SK-N-SH (cell line): ENCODE data around the gene KCNE3. TPM values are rescaled to one million over a fixed set of nuclear protein-coding genes. Genes with fewer than 3 reads are reported as not detected.

Source experiments
- CTCF ChIA-PET: fragments of 300-600, 350-600 bp; formaldehyde crosslinking; extraction: SDS; loops from one replicate; lab custom pipeline; 2021; lab: Yijun Ruan, JAX
- POLR2A ChIA-PET: fragments of 350-600 bp; sonication (Branson Sonifier 250); formaldehyde crosslinking; extraction: SDS; loops from one replicate; lab custom pipeline; 2020; ENCODE audit warnings: antibody characterized with exemption, inconsistent platforms; lab: Yijun Ruan, JAX
- DNase-seq: peaks from one replicate; pipeline ENCODE4 v3.0.0; 2012
- H2AFZ ChIP-seq: fragments of 200-600 bp; sonication (generic); 2 replicates; pipeline ENCODE4 v1.8.1; 2016; ENCODE audit warnings: antibody characterized with exemption, mild to moderate bottlenecking, low read depth
- H3F3A ChIP-seq: fragments of 200-600 bp; sonication (generic); replicated peaks from 2 replicates; pipeline ENCODE3; 2016; ENCODE audit warnings: antibody characterized with exemption, mild to moderate bottlenecking; ENCODE audit not compliant: insufficient read depth
- H3K27ac ChIP-seq, 2 experiments: fragments of 200-500 bp in 1 of 2; fragments of 200-600 bp in 1 of 2; sonication (Bioruptor generic) in 1 of 2; sonication (generic), shearing (Covaris generic) in 1 of 2; 2 replicates each; pipeline versions ENCODE4 v1.5.1 to v1.6.1; 2014 to 2016; ENCODE audit warnings: low read depth in 2 of 2, inconsistent platforms in 1 of 2, low read length in 1 of 2, mild to moderate bottlenecking in 1 of 2, mixed read lengths in 1 of 2
- H3K27me3 ChIP-seq: fragments of 200-600 bp; sonication (generic), shearing (Covaris generic); 2 replicates; pipeline ENCODE4 v1.6.1; 2016; ENCODE audit warnings: mixed run types; ENCODE audit not compliant: insufficient read depth
- H3K36me3 ChIP-seq, 2 experiments: fragments of 200-500 bp in 1 of 2; fragments of 200-600 bp in 1 of 2; sonication (Bioruptor generic) in 1 of 2; sonication (generic) in 1 of 2; replicated peaks in 1 of 2; 2 replicates each; pipeline versions ENCODE3 to v1.5.1; 2014 to 2016; ENCODE audit warnings: low read length in 1 of 2, mild to moderate bottlenecking in 1 of 2; ENCODE audit not compliant: insufficient read depth in 2 of 2, control insufficient read depth in 1 of 2
- H3K4me1 ChIP-seq, 2 experiments: fragments of 200-500 bp in 1 of 2; fragments of 200-600 bp in 1 of 2; sonication (Bioruptor generic) in 1 of 2; sonication (generic), shearing (Covaris generic) in 1 of 2; 2 replicates each; pipeline versions ENCODE4 v1.5.1 to v1.6.1; 2014 to 2016; ENCODE audit warnings: low read depth in 1 of 2, low read length in 1 of 2, mixed run types in 1 of 2; ENCODE audit not compliant: insufficient read depth in 2 of 2, control insufficient read depth in 1 of 2
- H3K4me2 ChIP-seq: fragments of 200-600 bp; sonication (generic), shearing (Covaris generic); 2 replicates; pipeline ENCODE4 v1.6.1; 2017; ENCODE audit warnings: mixed run types
- H3K4me3 ChIP-seq, 2 experiments: fragments of 200-500 bp in 1 of 2; fragments of 200-600 bp in 1 of 2; sonication (Bioruptor generic) in 1 of 2; sonication (generic), shearing (Covaris generic) in 1 of 2; 2 replicates each; pipeline versions ENCODE4 v1.5.1 to v1.8.1; 2014 to 2016; ENCODE audit warnings: low read depth in 2 of 2, inconsistent platforms in 1 of 2, low read length in 1 of 2, mild to moderate bottlenecking in 1 of 2, mixed read lengths in 1 of 2, moderate library complexity in 1 of 2
- H3K79me2 ChIP-seq: fragments of 200-600 bp; sonication (generic); 2 replicates; pipeline ENCODE4 v1.8.1; 2017; ENCODE audit warnings: mild to moderate bottlenecking; ENCODE audit not compliant: insufficient read depth
- H3K9ac ChIP-seq: fragments of 200-600 bp; sonication (generic); 2 replicates; pipeline ENCODE4 v1.6.1; 2017; ENCODE audit warnings: mixed run types
- H3K9me2 ChIP-seq: fragments of 200-600 bp; sonication (generic); 2 replicates; pipeline ENCODE4 v1.6.1; 2017; ENCODE audit warnings: mixed run types
- H3K9me3 ChIP-seq: fragments of 200-600 bp; sonication (generic); 2 replicates; pipeline ENCODE4 v1.6.1; 2017; ENCODE audit warnings: mixed run types, mild to moderate bottlenecking, moderate library complexity
- H4K20me1 ChIP-seq: fragments of 200-600 bp; sonication (generic); 2 replicates; pipeline ENCODE4 v1.6.1; 2017; ENCODE audit warnings: mild to moderate bottlenecking, mixed run types; ENCODE audit not compliant: insufficient read depth
- CHD2 ChIP-seq: fragments of 150-350 bp; IDR thresholded peaks from 2 replicates; pipeline ENCODE4 v1.6.1; 2018; ENCODE audit warnings: low read length; ENCODE audit not compliant: partially characterized antibody
- ELF1 ChIP-seq: IDR thresholded peaks from 2 replicates; pipeline ENCODE4 v1.4.0; 2012
- EP300 ChIP-seq, 2 experiments: IDR thresholded peaks; 2 replicates each; pipeline versions ENCODE4 v1.4.0 to v1.6.1; 2012; ENCODE audit warnings: borderline replicate concordance in 1 of 2, low read depth in 1 of 2, low read length in 1 of 2
- FOSL2 ChIP-seq: IDR thresholded peaks from 2 replicates; pipeline ENCODE4 v1.4.0; 2012; ENCODE audit warnings: low read depth, mild to moderate bottlenecking, moderate library complexity, borderline replicate concordance
- FOXM1 ChIP-seq: IDR thresholded peaks from 2 replicates; pipeline ENCODE4 v1.4.0; 2012; ENCODE audit warnings: low read depth, mild to moderate bottlenecking
- GABPA ChIP-seq: IDR thresholded peaks from 2 replicates; pipeline ENCODE4 v1.4.0; 2012; ENCODE audit warnings: low read depth, mild to moderate bottlenecking
- JUND ChIP-seq: IDR thresholded peaks from 2 replicates; pipeline ENCODE4 v1.4.0; 2012
- MXI1 ChIP-seq: IDR thresholded peaks from 2 replicates; pipeline ENCODE4 v1.6.1; 2012; ENCODE audit warnings: mild to moderate bottlenecking, low read depth, low read length, improper control_type of control experiment
- NFIC ChIP-seq: IDR thresholded peaks from 2 replicates; pipeline ENCODE4 v1.4.0; 2012; ENCODE audit warnings: borderline replicate concordance
- POLR2AphosphoS5 ChIP-seq: IDR thresholded peaks from 2 replicates; pipeline ENCODE4 v1.6.1; 2012; ENCODE audit warnings: low read depth, low read length
- RAD21 ChIP-seq: IDR thresholded peaks from 2 replicates; pipeline ENCODE4 v1.6.1; 2012; ENCODE audit warnings: mild to moderate bottlenecking, low read length
- RXRA ChIP-seq: IDR thresholded peaks from 2 replicates; pipeline ENCODE4 v1.4.0; 2012; ENCODE audit warnings: low read depth, mild to moderate bottlenecking, borderline replicate concordance
- SMC3 ChIP-seq: IDR thresholded peaks from 2 replicates; pipeline ENCODE4 v1.6.1; 2012; ENCODE audit warnings: low read depth, low read length, improper control_type of control experiment
- TAF1 ChIP-seq: IDR thresholded peaks from 2 replicates; pipeline ENCODE4 v1.6.1; 2012; ENCODE audit warnings: low read depth, mild to moderate bottlenecking, low read length, moderate library complexity, borderline replicate concordance
- TEAD4 ChIP-seq: IDR thresholded peaks from 2 replicates; pipeline ENCODE4 v1.4.0; 2012; ENCODE audit warnings: mild to moderate bottlenecking, borderline replicate concordance; ENCODE audit not compliant: insufficient read depth
- YY1 ChIP-seq: IDR thresholded peaks from 2 replicates; pipeline ENCODE4 v1.4.0; 2012; ENCODE audit warnings: low read depth, mild to moderate bottlenecking
- WGBS: methylation state at CpG from one replicate; pipeline ENCODE4 v1.1.6; 2017; ENCODE audit warnings: low lambda C conversion rate; 5-methylcytosine and 5-hydroxymethylcytosine counted together
- polyA plus RNA-seq, 3 experiments: library from polyadenylated mRNA; depleted of rRNA; stranded (reverse); fragments of >200 nt; gene quantifications; 2 replicates each; pipeline ENCODE4 v1.2.3, GENCODE V29; 2012
- TF ChIP-seq, protein P1 (sequence below): IDR thresholded peaks from 2 replicates; pipeline ENCODE4 v1.4.0; 2012; ENCODE audit warnings: low read depth, borderline replicate concordance
- TF ChIP-seq, protein P2 (sequence below): IDR thresholded peaks from 2 replicates; pipeline ENCODE4 v1.6.1; 2012; ENCODE audit warnings: mild to moderate bottlenecking, low read depth, low read length, moderate library complexity
- TF ChIP-seq, protein P3 (sequence below): fragments of 200-600 bp; sonication (generic); IDR thresholded peaks from 2 replicates; pipeline ENCODE4 v1.6.1; 2017; ENCODE audit warnings: antibody characterized with exemption, mild to moderate bottlenecking, moderate library complexity
- TF ChIP-seq, protein P4 (sequence below): IDR thresholded peaks from 2 replicates; pipeline ENCODE4 v1.4.0; 2012; ENCODE audit warnings: low read depth
- TF ChIP-seq, protein P5 (sequence below): IDR thresholded peaks from 2 replicates; pipeline ENCODE4; 2012

KCNE3 gene
- polyA plus RNA-seq, 1 of the 3 experiments (the other 2 are of a cell fraction), result not detected

DNA sequence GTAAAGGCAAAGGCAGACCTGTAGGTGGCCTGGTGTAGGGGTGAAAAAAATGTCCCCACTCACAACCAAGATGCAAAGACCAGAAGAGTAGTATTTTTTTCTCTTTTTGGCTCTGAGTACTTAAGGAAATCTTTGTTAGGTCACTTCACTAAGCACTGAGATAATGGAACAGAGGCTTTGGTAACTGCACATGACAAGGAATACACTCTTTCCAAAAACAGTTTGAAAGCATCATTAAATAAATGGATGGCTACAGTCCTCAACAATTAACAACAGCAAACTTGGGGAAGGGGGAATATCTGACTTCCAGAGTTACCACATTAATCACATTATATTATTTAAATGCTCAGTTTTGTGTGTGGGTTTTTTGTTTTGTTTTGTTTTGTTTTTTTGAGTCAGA lies 42.2 kb downstream of the KCNE3 start:
- no peaks in the 10 kb centered on the region for H3K27me3 ChIP-seq
- H4K20me1 ChIP-seq, result no peaks in the 10 kb centered on the region
- TF ChIP-seq, protein P1, sequence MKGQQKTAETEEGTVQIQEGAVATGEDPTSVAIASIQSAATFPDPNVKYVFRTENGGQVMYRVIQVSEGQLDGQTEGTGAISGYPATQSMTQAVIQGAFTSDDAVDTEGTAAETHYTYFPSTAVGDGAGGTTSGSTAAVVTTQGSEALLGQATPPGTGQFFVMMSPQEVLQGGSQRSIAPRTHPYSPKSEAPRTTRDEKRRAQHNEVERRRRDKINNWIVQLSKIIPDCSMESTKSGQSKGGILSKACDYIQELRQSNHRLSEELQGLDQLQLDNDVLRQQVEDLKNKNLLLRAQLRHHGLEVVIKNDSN, result no peak
- TF ChIP-seq, protein P2, sequence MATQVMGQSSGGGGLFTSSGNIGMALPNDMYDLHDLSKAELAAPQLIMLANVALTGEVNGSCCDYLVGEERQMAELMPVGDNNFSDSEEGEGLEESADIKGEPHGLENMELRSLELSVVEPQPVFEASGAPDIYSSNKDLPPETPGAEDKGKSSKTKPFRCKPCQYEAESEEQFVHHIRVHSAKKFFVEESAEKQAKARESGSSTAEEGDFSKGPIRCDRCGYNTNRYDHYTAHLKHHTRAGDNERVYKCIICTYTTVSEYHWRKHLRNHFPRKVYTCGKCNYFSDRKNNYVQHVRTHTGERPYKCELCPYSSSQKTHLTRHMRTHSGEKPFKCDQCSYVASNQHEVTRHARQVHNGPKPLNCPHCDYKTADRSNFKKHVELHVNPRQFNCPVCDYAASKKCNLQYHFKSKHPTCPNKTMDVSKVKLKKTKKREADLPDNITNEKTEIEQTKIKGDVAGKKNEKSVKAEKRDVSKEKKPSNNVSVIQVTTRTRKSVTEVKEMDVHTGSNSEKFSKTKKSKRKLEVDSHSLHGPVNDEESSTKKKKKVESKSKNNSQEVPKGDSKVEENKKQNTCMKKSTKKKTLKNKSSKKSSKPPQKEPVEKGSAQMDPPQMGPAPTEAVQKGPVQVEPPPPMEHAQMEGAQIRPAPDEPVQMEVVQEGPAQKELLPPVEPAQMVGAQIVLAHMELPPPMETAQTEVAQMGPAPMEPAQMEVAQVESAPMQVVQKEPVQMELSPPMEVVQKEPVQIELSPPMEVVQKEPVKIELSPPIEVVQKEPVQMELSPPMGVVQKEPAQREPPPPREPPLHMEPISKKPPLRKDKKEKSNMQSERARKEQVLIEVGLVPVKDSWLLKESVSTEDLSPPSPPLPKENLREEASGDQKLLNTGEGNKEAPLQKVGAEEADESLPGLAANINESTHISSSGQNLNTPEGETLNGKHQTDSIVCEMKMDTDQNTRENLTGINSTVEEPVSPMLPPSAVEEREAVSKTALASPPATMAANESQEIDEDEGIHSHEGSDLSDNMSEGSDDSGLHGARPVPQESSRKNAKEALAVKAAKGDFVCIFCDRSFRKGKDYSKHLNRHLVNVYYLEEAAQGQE, result no peak
- no peak for TF ChIP-seq TAF1
- ChIA-PET POLR2A (no interaction called here), CTCF (interaction anchor here (1.0 kb wide), 1 partner anchor 103 kb away, joined by 4 read pairs; no protein-coding TSS in a partner anchor)
- H3K9ac ChIP-seq, result no peak overlapping the region
- no peaks in the 10 kb centered on the region for H3F3A ChIP-seq
- H3K4me2 ChIP-seq, result no peak overlapping the region
- H3K27ac ChIP-seq, result no peak overlapping the region
- no peak overlapping the region for H3K4me3 ChIP-seq
- H3K9me3 ChIP-seq, result no peaks in the 10 kb centered on the region
- no peaks in the 10 kb centered on the region for H3K4me1 ChIP-seq
- no peaks in the 10 kb centered on the region for H3K9me2 ChIP-seq
- no peak for DNase-seq
- no peak overlapping the region for H2AFZ ChIP-seq
- H3K36me3 ChIP-seq, result no peaks in the 10 kb centered on the region
- no peaks in the 10 kb centered on the region for H3K79me2 ChIP-seq

DNA sequence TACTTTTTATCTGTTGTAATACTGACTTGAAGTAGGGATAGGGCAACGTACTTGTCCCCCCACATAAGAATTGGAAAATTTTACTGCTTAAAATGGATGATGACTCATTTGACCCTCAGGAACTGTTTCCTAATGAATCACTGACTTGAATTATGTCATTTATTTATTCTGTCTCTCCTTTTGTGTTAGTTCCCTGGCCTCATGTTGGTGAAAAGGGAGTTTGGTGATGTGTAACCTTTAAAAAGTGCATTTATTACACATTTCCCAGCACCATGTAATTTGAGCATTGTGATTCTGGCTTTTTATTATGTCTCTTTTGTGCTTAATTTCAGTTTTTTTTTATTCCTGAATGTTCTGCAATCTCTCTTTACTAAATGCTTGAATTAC lies 48.8 kb downstream of the KCNE3 start:
- Histone ChIP-seq H3K27ac (peak overlapping the region in 1 of 2 experiments; percentile 93; a peak in 2 of 4 replicates), H3K4me2 (peak overlapping the region; percentile 43; the same call in 1 of the 2 replicates)
- POLR2A ChIA-PET, result interaction anchor here (1.3 kb wide), 1 partner anchor 20 kb away, joined by 3 read pairs; the partner anchor contains the start of gene PGM2L1
- TF ChIP-seq NFIC (no peak), CHD2 (no peak), POLR2AphosphoS5 (no peak), FOSL2 (peak; percentile 84), EP300 (IDR thresholded peaks at IDR 0.05; ENCODE audit: borderline replicate concordance in 1 of 2, low read depth in 1 of 2, low read length in 1 of 2) (0 out of 4 replicates have a peak, but pooled peaks of 1 of the 2 experiments have one; percentile 18), RXRA (no peak; the same call in 1 of the 2 replicates), YY1 (no peak), ELF1 (no peak), SMC3 (no peak), TEAD4 (no peak), FOXM1 (no peak), JUND (peak; percentile 75), RAD21 (no peak), MXI1 (no peak), GABPA (no peak)
- TF ChIP-seq, protein P3, sequence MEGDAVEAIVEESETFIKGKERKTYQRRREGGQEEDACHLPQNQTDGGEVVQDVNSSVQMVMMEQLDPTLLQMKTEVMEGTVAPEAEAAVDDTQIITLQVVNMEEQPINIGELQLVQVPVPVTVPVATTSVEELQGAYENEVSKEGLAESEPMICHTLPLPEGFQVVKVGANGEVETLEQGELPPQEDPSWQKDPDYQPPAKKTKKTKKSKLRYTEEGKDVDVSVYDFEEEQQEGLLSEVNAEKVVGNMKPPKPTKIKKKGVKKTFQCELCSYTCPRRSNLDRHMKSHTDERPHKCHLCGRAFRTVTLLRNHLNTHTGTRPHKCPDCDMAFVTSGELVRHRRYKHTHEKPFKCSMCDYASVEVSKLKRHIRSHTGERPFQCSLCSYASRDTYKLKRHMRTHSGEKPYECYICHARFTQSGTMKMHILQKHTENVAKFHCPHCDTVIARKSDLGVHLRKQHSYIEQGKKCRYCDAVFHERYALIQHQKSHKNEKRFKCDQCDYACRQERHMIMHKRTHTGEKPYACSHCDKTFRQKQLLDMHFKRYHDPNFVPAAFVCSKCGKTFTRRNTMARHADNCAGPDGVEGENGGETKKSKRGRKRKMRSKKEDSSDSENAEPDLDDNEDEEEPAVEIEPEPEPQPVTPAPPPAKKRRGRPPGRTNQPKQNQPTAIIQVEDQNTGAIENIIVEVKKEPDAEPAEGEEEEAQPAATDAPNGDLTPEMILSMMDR, result no peak
- TF ChIP-seq, protein P1, result no peak
- TF ChIP-seq, protein P4, sequence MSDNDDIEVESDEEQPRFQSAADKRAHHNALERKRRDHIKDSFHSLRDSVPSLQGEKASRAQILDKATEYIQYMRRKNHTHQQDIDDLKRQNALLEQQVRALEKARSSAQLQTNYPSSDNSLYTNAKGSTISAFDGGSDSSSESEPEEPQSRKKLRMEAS, result no peak
- TF ChIP-seq, protein P5, sequence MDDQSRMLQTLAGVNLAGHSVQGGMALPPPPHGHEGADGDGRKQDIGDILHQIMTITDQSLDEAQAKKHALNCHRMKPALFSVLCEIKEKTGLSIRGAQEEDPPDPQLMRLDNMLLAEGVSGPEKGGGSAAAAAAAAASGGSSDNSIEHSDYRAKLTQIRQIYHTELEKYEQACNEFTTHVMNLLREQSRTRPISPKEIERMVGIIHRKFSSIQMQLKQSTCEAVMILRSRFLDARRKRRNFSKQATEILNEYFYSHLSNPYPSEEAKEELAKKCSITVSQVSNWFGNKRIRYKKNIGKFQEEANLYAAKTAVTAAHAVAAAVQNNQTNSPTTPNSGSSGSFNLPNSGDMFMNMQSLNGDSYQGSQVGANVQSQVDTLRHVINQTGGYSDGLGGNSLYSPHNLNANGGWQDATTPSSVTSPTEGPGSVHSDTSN, result peak; percentile 58

More for the DNA sequence above, 48.8 kb downstream of the KCNE3 start:
- Histone ChIP-seq H2AFZ (peak overlapping the region; percentile 77), H3K9me3 (no peaks in the 10 kb centered on the region), H4K20me1 (no peaks in the 10 kb centered on the region), H3K36me3 (no peaks in the 10 kb centered on the region), H3K9me2 (no peaks in the 10 kb centered on the region), H3K4me1 (peaks cover 0 to 18% of the 10 kb centered on the region in 2 experiments; a peak in 3 of 4 replicates), H3K9ac (peak overlapping the region; percentile 39; the same call in 1 of the 2 replicates), H3F3A (peaks cover 13% of the 10 kb centered on the region), H3K79me2 (no peaks in the 10 kb centered on the region), H3K4me3 (no peak overlapping the region), H3K27me3 (no peaks in the 10 kb centered on the region)
- 9% methylated on average over 1 of the region's 1 CpG for WGBS
- CTCF ChIA-PET, result interaction anchor here (2.2 to 2.5 kb wide), 2 partner anchors 31 to 34 kb away, joined by 6 to 11 read pairs; no protein-coding TSS in a partner anchor
- no peak for DNase-seq
